ENCODE measurements around the gene COL20A1.

Gene COL20A1

DNA sequence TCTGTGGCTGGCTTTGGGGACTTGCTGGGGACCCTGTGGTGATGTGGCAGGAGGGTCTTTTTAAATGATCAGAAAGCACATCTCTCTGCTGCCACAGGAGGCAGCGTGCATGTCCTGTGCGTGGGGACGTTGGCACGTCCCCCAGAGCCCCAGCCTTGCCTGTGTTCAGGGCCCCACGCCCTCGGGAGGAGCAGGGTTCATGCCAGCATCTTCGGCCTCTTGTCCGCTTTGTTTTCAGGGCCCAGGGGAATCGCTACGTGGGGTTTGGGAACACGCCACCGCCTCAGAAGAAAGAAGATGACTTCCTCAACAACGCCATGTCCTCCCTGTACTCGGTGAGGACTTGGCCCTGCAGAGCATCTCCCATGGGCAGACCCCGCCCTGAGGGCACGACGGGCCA, 14.3 kb upstream of the COL20A1 start:
- DNase-seq (ENCODE audit: low read depth) = no peak

DNA sequence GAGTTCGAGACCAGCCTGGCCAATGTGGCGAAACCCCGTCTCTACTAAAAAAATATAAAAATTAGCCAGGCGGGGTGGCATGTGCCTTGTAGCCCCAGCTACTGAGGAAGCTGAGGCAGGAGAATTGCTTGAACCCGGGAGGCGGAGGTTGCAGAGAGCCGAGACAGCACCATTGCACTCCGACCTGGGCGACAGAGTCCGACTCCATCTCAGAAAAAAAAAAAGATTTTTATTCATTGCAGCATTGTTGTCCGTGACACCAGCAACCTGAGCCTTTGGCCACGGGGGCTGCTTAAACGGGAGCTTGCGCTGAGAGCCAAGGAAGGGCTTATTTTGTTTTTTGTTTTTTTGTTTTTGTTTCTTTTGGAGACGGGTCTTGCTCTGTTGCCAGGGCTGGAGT, 13.1 kb upstream of the COL20A1 start:
- DNase-seq (ENCODE audit: low read depth) = no peak

DNA sequence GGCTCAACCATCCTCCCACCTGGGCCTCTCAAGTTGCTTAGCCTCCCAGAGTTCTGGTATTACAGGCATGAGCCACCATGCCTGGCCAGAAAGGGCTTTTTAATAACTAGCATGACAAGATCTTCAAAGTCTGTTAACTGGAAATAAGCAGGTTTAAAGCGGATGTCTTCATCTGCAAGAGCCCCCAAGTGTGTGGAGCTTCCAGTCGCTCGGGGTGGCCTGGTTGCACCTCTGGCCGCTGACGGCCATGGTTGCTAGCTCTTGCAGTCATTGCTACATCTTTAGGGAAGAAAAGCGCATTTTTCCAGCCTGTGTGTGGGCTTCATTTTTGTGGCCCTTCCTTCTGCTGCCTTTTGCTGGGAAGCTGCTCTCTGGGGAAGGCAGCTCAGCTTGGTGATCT, 12.6 kb upstream of the COL20A1 start:
- DNase-seq (ENCODE audit: low read depth) = no peak

DNA sequence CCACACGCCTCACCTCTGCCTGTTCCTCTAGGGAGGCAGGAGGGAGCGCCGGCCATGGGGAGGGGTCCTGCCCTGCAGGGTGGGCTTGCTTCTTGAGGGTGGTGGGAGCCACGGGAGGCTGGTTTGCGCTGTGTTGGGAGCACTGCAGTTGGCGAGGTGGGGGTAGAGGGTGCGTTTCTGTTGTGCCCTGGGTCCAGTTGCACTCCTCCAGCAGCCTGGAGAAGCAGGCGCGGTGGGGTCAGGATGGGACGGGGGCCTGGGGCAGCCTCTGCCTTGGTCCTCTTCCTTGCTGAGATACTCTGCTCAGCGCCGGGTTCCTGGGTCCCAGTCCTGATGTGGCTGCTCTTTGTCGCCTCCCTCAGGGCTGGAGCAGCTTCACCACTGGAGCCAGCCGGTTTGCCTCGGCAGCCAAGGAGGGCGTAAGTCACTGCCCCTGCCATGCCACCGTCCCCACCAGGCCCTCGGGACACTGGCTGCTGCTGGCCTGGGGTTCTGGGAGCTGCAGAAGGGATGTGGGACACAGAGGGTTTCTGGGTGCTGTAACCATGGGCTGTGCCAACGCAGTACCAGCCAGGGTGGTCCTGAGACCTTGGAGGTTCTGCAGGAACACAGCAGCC, 11.9 kb upstream of the COL20A1 start:
- DNase-seq (ENCODE audit: low read depth) = no peak

DNA sequence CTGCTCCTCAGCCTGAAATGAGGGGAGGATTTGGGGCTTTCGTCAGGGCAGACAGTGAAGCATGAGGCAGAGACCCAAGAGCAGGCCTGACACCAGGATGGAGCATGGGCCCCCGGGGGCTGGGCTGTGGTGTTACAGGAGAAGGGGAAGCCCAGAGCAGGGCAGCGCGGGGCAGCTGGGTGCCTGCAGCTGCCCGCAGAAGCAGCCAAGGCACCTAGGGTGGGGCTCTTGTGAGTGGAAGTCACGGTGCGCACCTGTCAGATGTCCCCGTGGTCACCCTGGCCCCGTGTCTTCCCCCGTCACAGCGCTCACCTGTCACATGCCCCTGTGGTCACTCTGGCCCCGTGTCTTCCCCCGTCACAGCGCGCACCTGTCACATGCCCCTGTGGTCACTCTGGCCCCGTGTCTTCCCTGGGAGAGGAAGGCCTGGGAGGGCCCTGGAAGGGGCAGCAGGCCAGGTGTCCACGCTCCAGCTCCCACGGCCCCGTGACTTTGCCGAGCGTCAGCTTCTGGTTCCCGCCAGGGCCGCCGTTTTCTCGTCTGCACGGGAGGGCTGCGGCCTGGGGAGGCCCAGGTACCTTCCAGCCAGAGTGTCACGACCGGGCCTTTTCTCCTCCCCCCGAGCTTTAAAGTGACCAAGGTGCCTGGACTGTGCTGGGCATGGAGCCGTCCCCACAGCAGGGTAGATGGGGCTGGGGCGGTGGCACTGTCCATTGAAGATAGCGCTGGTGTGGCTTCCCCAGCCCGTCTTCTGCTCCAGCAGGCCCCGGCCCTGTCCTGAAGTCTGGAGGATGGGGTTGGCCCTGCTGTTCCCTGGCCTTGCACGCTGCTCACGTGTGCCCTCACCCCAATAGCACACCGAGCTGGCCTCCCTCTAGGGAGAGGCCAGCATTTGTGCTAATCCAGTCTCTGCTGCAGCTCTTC, 11.0 kb upstream of the COL20A1 start:
- DNase-seq (ENCODE audit: low read depth) = no peak

DNA sequence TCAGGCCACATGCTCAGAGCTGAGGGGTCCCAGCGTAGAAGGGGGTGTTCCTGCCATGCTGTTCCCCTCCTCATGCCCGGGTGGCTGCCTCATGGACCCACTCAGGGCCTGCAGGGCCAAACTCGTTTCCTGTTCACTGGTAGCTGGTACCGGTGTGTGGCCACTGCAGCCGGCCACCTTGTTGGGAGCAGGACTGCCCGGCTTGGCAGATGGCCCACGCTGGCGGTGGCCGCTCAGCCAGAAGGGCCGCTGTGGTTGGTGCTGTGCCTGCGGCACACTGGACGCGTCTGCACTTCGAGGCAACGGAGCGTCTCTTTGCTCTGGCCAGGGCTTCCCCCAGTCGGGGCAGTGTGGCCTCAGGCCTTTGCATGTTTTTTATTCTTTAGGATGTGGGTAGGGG, 10.0 kb upstream of the COL20A1 start:
- no peak for DNase-seq (ENCODE audit: low read depth)

DNA sequence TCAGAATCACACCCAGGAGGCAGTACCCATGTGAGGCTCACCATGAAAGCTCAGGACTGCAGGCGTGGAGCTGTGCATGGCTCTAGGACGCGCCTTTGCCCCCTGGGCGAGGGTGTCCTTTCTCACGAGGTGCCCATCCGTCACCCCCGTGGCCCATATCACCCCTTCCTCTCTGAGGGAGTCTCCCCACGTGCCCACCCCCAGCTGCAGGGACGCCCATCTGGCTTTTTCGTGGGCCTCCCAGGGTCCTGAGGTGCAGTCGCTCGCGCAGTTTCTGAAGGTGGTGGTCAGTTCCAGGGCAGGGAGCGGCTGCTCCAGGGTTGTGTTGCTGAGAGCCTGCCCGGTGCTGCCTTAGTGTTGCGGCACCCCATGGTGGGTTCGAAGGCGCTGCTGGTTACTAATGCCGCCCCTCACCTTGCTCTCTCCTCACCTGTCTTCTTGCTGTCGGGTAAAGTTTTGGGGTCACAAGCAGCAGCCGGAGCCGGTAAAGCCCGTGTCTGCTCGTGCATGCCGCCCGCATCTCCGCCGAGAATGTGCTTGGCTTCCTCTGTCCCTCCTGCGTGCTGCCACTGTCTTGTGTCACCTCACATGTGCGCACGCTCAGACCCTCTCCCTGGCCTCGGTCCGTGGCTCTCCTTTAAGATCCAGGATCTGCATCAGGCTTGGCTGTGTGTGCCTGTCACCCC, 9.4 kb upstream of the COL20A1 start:
- no peak for DNase-seq (ENCODE audit: low read depth)

DNA sequence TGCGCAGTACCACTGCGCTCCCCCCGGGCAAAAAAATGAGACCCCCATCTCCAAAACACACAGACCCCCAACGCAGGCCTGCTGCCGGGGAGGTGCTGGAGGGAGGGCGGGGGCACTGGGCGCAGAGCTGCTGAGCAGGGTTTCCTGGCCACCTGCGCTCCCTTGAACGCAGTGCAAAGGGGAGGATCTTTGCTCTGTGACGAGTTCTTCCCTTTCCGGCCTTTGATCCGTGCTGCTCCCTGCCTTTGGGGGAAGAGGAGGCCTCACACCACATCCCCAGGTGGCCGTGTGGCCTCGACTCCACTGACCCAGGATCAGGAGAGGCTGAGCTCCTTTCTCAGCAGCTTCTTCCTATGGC, 8.9 kb upstream of the COL20A1 start:
- DNase-seq (ENCODE audit: low read depth) = no peak

DNA sequence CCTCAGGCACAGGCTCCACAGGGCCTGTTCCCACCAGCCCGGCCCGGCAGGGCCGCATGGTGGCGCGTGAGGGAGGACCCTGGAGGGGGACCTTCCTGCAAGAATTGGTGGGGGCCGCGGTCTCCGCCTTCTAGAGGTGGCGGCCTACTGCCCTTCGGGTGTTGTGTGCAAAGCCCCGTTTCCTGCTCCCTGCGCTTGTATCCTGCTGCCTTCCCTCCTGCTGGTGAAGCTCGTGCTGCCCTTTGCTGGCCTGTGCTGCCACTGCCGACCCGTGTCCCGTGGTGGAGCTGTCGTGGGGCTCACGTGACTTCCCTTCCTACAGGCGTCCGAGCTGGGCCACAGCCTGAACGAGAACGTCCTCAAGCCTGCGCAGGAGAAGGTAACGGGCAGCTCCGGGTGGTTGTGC, 8.4 kb upstream of the COL20A1 start:
- no peak for DNase-seq (ENCODE audit: low read depth)

DNA sequence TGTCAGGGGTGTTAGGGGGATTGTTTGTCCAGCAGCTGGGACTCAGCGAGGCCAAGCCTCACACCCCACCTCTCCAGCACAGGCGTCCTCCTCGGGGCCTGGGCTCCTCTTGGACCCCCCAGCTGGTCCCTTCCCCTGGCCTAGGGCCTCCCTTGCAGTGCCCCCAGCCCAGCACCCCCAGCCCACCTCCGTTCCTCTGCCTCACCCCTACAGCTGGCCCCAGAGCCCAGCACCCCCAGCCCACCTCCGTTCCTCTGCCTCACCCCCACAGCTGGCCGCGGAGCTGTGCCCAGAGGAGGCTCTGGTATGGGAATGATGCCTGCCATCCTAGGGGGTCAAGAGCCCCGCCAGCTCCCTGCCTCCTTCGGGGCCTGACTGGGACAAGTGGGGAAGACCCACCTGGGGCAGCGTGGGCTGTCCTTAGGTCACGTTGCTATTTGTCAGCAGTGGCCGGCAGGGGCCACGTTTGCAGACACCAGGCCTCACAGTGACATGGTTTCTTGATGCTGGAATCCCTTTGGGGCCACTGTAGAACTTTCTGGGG, 7.9 kb upstream of the COL20A1 start:
- no peak for DNase-seq (ENCODE audit: low read depth)

DNA sequence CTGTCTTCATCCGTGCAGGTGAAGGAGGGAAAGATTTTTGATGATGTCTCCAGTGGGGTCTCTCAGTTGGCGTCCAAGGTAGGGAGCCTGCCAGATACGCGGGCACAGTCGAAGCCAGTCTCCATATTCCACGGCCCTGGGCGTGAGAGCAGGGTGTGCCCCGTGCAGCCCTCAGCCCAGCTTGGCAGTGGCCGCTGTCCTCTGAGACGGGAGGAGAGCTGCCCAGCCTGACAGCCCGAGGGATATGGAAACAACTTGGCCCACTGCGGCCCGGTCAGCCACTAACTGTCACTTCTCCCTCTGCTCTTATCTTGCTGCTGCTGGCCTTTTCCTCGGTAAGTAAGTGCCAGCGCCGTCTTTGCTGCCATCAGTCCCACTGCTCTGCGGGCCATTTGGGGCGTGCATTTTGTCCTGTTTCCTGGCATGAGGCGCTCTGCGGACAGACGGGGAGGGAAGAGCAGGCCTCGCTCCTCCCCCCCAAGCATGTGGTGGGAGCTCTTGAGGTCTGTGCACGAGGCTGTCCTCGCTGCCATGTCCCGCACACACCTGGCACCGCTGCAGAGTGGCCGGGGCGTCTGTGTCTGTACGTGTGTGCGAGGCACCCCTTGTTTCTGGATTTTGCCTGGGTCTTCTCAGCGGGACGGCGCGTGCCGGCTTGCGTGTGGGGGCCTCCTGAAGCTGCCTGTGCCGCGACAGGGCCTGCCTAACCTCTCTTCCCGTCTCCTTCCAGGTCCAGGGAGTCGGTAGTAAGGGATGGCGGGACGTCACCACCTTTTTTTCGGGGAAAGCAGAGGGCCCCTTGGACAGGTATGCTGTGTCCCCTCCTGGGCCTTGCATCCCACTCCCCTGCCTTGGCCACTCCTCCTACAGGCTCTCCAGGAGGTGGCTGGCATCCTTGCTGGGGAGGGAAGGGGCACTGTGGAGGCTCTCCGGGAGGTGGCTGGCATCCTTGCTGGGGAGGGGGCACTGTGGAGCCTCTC, 7.1 kb upstream of the COL20A1 start:
- DNase-seq (ENCODE audit: low read depth) = no peak

DNA sequence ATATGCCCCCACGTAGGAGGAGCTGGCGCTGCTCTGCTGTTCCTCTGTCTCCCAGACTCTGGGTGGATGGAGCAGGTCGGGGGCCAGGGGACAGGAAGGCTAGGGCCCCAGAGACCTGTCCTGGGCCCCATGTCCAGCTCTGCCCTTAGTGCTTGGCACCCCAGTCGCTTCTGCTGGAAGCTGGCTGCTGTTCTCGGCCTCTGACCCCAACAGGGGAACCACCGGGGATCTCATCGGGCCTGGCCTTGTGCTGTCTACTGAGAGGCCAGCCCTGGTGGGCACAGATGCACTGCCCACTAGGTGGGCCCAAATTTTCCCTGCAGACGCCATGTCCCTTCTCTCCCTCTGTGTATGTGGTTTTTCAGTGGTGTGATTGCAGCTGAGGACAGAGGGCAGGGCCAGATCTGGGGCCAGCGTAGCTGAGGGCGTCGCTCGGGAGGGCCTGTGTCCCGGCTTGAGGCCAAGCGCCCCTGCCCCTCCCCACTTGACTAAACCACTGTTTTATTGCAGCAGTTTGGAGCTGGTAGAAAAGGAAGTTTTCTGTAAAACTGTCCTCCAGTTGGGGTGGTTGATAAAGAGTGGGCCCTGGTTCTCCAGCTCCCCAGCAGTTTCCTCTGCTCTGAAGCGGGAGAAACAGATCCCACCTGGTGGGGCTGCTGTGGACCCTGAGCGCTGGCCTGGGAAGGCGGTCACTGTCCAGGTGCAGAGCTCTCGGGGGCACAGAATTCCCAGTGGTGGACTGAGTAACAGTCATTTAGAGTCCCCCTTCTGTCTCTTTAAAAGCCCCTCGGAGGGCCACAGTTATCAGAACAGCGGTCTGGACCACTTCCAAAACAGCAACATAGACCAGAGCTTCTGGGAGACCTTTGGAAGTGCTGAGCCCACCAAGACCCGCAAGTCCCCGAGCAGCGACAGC, 5.9 kb upstream of the COL20A1 start:
- DNase-seq (ENCODE audit: low read depth) = no peak

DNA sequence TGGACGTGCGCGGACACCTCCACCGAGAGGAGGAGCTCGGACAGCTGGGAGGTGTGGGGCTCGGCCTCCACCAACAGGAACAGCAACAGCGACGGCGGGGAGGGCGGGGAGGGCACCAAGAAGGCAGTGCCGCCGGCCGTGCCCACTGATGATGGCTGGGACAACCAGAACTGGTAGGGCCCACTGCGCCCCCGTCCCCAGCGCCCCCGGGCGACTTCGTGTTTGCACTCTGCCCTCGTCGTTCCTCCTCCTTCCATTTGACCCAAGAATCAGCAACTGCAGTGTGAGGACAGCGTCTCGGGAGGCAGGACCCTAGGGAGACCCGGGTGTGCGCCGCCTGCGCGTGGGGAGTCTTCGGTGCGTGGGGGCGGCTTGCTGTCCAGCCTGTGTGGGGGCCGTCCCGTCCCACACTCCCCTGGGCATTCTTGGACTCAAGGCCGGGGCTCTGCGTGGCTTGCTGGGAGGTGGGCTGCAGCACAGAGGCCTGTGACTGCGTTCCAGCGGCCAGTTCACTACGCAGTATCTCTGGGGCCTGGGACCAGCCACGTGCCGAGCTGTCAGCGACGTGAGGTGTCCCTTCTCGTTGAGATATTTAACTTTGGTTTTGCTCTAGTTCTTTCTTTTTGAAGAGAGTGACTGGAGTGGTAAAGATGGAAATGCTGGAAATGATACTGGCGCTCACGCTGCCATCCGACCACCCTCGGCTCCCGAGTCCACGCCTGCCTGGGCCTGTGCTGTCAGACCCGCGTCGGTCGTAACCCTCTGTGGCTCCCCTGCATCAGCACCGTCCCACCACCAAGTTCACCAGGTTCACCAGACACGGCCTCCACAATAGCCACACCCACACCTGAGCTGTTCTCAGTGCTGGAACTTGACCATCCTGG, 5.0 kb upstream of the COL20A1 start:
- DNase-seq (ENCODE audit: low read depth) = no peak

DNA sequence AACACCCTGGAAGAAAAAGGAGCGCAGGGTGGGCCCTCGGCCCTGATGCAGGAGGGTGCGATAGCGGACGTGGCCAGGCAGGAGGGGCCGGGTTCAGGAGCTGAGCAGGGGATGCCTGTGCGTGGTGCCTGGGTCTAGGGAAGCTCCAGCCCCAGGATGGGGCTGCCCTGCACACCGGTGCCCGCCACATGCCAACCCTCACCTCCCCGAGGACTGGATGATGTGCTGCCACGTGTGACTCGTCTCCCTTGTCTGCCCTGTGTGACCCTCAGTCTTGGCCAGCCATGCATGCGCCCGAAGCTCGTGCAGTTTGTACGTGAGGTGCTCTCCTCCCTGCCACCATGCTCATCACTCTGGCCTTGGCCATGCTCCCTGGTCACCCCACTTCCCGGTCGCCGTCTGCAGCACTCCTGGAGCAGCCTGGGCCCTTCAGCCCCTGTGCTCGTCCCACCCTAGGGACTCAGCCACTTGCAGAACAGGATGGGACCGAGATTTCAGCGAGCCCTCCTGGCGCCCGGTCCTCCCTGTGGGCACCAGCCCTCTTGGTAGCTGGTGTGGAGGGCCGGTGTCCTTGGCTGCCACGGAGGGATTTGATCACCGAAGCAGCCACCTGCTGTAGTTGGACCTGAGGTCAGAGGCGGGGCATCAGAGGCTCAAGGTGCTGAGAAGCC, 4.3 kb upstream of the COL20A1 start:
- no peak for DNase-seq (ENCODE audit: low read depth)

DNA sequence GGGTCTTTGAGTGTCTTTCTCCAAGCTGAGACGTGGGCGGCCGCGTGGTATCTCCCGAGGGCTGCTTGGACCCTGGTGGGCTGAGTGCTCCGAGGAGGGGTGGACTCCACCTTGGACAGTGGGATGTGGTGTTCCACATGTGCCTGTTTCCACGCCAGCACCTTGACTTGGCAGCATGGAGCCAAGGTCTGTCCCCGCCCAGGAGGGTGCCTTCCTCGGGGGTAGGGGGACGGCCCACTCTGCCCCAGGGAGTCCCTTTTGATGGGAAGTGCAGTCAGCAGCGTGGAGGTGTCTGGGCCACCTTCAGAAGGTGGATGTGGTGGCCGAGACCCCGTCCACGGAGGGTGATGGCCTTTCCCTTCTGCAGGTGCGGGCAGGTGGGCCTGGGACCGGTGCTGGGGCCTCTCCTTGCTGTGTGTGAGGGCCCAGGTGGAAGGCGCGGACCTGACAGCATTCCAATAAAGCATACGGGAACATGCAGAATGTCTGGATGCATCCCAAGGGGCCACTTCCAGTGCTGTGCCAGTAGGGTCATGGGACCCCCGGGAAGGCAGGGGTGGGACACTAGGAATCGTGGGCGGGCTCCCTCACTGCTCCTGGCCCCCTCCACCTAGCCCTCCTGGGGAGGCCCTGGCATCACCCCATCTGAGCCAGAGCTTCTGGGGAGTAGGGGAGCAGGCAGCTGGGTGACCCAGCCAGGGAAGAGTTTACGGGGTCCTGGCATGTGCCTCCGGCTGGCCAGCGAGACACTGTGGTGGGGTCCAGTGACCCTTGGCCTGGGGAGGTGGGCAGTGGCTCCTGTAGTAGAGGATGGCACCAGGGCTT, 3.5 kb upstream of the COL20A1 start:
- no peak for DNase-seq (ENCODE audit: low read depth)

DNA sequence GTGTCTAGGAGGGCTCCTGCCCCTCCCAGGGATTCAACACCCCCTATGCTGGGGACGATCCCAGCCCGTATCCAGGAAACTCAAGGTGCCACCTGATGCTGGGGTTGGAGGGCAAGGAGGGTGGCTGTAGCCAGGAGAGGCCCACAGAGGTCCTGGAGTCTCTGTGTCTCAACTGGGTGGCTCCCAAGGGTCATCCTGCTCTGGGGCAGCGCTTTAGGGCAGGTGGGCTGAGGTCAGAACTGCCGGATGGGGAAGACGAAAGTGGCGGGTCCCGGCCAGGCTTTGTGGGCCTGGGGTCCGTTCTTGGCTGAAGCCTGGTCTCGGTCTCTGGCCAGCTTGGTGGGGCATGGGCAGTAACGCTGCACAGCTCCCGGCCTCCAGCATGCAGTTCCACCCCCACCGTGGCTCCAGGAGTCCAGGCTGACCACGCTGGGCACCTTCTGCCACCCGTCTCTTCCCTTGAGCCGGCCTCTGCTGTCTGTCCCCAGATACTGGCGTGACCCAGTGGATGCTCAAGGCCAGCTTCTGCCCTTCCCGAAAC, 2.8 kb upstream of the COL20A1 start:
- DNase-seq (ENCODE audit: low read depth) = no peak

DNA sequence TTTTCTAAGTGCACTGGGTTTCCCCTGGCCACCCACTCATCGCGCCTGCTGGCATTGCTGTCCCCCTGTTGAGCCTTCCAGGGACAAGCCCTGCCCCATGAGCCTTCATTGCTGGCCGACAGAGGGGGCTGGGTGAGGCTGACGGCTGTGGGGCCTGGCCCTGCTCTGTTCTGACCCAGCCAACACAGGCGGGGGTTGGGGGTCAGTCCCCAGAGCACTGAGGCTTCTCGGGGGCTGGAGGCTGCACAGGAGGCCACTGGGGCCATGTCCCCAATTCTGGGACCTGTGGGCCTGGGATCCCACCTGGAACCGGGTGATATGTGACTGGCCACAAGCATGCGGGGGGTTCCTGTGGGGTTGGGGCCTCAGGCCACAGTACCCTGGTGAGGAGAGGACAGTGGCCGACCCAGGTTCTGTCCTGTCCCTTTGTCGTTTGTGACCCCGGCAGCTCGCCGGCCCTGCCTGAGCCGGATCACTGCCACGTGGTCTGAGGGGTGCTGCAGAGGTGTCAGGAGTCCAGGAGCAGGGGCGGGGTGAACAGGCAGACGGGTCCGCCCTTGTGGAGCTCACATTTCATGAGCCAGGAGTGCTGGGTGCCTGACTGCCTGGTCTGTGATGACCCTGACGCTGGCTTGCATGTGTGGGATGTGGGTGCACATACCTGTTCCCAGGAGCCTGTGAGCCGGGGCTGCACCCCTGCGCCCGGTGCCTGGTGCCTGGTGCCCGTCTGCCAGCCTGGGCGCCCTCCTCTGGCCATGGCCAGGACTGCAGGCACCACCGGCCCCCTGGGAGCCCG, 2.1 kb upstream of the COL20A1 start:
- DNase-seq (ENCODE audit: low read depth) = peak; percentile 58
